Activated T-cell treated with anti-CD3 and anti-CD28 coated beads for 4 hours (primary cell): Measurements from ENCODE around the gene PHLDB3.
"Not testable (repeated sequence)": the region's sequence is repeated elsewhere in the genome, so short reads cannot be mapped to it uniquely, and the experiment has no call there.

ENCODE experiments used
- DNase-seq: peaks from one replicate; pipeline ENCODE4 v3.0.0-alpha.2; 2020

PHLDB3 gene

DNA sequence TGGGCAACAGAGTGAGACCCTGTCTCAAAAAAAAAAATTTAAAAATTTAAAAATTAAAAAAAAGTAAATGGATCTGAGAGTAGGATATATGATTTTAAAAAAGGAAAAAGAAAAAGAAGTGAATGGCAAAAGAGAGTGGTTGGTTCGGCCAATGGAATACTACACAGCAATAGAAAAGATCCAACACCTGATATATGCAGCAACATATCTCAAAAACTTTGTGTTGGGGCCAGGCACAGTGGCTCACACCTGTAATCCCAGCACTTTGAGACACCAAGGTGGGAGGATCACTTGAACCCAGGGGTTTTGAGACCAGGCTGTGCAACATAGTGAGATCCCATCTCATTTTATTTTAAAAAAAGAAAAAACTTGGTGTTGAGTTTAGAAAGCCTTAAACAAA is 37.8 kb downstream of the PHLDB3 start:
- no peak for DNase-seq

GRCh38 chr19:43465468-43466120 is 39.0 kb downstream of the PHLDB3 start, which contains the start of gene LYPD3:
LYPD3 (minus strand) TSS chr19:43465608; CDS start chr19:43465571, 37 bp downstream.
- DNase-seq = no peak

- DNase-seq = peak; percentile 70
These were observed 40.3 kb downstream of the PHLDB3 start for GRCh38 chr19:43464134-43464775.

GRCh38 chr19:43463381-43464133 is 41.0 kb downstream of the PHLDB3 start:
- peak; percentile 99 for DNase-seq

GRCh38 chr19:43462785-43463380 is 41.7 kb downstream of the PHLDB3 start:
- DNase-seq = no peak

GRCh38 chr19:43462383-43462782 is 42.2 kb downstream of the PHLDB3 start:
- DNase-seq = no peak

DNA sequence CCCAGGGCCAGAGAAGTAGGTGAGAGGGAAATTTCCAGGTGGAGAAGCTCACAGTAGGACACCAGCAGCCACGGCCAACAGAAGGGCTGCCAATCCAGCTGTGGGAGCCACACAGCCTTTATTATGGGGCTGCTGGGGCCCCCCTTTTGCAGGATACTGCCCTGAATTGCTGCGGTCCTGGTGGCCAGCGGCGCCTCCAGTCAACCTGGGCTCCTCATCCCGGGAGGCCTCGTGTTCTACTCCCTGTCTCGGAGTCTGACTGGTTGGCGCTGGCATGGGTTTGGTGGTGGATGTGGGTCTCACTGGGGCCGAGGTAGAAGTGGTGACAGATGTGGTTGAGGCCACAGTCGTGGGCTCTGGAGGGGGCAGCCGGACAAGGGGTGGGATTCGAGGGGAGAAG is 43.2 kb downstream of the PHLDB3 start:
- no peak for DNase-seq

GRCh38 chr19:43460362-43461016 is 44.1 kb downstream of the PHLDB3 start:
- no peak for DNase-seq

DNA sequence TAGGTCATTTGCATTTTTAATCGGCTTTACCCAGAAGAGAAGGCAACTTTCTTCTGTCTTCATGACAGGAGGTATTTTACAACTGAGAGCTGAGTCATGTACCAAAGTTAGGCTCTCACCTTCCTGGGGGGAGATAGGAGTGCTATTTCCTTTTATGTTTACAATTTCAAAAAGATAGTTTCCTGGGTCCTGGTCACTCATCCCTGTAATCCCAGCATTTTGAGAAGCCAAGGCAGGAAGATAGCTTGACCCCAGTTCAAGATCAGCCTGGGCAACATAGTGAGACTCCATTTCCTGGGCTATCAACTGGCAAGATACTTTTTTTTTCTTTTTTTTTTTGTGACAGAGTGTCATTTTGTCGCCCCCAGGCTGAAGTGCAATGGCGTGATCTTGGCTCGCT is 46.7 kb downstream of the PHLDB3 start:
- no peak for DNase-seq

GRCh38 chr19:43455321-43456113 is 49.0 kb downstream of the PHLDB3 start:
- DNase-seq = no peak

DNA sequence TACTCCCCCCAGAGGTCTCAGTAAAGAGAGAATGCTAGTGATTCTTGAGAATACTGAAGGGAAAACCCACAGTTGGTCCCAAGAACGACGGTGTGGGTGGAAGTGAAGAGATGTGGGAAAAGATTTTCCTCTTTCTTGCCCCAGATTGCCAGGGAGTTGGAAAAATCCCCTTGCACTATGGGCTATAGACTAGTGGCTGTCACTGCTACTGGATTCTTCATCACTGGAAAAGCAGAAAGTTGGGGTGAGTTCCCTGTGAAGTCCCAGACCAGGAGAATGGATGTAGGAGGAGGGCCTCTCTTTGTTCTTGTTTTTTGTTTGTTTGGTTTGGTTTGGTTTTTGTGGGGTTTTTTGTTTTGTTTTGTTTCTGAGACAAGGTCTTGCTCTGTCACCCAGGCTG is 50.5 kb downstream of the PHLDB3 start:
- no peak for DNase-seq

DNA sequence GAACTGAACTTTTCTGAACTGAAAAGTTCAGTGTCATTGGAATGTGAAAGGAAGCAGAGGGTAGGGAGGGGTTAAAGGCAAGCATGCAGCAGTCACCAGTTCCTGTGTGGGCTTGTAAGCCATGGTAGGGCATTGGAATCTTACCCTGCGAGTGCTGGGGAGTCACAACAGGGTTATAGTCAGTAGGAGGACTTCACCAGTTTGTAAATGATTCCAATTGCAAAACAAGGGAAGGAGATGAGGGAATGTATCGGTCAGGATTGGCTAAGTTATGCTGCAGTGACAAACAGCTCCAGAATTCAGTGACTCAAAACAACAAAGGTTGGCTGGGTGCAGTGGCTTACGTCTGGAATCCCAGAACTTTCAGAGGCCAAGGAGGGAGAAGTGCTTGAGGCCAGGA is 52.0 kb downstream of the PHLDB3 start:
- no peak for DNase-seq

GRCh38 chr19:43450545-43450997 is 54.0 kb downstream of the PHLDB3 start:
- DNase-seq = no peak

DNA sequence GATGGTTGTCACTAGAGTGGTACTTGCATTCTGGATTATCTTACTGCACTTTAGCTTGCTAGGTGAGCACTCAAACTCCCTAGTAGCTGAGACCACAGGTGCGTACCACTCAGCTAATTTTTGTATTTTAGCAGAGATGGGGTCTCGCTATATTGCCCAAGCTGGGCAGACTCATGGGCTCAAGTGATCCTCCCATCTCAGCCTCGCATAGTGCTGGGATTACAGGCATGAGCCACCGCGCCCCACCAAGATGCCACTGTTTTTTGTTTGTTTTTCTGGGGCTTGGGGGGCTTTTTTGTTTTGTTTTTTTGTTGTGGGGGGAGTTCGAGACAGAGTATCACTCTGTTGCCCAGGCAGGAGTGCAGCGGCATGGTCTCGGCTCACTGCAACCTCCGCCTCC is 56.9 kb downstream of the PHLDB3 start:
- no peak for DNase-seq

GRCh38 chr19:43446746-43447489 is 57.6 kb downstream of the PHLDB3 start:
- DNase-seq = peak; percentile 73

GRCh38 chr19:43445426-43445825 is 59.1 kb downstream of the PHLDB3 start:
- no peak for DNase-seq

DNA sequence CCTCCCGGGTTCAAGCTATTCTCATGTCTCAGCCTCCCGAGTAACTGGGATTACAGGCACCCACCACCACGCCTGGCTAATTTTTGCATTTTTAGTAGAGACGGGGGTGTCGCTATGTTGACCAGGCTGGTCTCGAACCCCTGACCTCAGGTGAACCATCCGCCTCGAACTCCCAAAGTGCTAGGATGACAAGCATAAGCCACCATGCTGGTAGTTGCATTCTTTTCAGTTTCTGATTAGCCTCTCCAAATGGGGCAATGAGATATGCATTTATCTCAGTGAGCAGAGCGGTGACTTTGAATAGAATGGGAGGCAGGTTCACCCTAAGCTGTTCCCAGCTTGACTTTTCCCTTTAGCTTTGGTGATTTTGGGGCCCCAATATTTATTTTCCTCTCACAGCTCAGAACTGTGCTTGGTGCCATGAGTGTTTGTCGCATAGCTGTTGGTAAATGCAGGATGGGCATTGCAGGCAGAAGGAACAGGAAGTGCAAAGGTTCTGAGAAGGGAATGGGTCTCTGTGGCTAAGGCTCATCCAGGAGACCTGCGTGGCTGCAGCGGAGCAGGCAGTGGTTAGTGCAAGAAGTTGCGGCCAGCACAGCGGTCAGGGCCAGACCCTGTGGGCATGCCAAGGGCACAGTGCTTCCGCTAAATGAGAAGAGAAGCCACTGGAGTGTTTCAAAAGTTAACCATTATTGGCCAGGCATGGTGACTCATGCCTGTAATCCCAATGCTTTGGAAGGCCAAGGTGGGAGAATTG is 59.8 kb downstream of the PHLDB3 start:
- DNase-seq = no peak

- not testable (repeated sequence) for DNase-seq
These were observed 60.5 kb downstream of the PHLDB3 start for GRCh38 chr19:43444091-43444490.

GRCh38 chr19:43441716-43442115 is 62.8 kb downstream of the PHLDB3 start:
- no peak for DNase-seq

DNA sequence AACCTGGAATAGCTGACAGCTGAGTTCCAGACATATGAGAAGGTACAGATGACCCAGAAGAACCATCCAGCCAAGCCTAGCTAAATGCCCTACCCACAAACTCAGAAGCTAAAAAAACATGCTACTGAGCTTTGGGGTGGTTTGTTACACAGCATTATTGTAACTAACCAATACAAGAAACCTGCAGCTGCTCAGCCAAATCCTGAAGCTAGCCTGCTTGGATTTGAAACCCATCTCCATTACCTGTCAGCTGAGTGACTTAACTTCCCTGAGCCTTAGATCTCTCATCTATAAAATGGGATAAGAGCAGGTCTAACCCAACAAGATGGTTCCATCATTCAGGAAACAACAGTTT is 64.9 kb downstream of the PHLDB3 start:
- no peak for DNase-seq
